A549 (cell line): ENCODE measurements around the gene SH3PXD2B. TPM values are rescaled to one million over a fixed set of nuclear protein-coding genes. Genes with fewer than 3 reads are reported as not detected.

Experiments used
- ATAC-seq, 2 experiments: fragments of 200-7000 bp in 1 of 2; fragments of >200 bp in 1 of 2; cut with Nextera tagmentation in 1 of 2; cut with Tn5 transposase in 1 of 2; 3 replicates each; pipeline versions ENCODE4 v1.8.0 to v1.9.1; 2018 to 2020; ENCODE audit warnings: mild to moderate bottlenecking in 1 of 2, moderate library complexity in 1 of 2
- CTCF ChIA-PET: fragments of 300-600 bp; sonication (Branson Sonifier 250); formaldehyde crosslinking; extraction: SDS; loops from one replicate; lab custom pipeline; 2021; ENCODE audit warnings: antibody characterized with exemption, inconsistent platforms; lab: Yijun Ruan, JAX
- POLR2A ChIA-PET: fragments of 350-600 bp; formaldehyde crosslinking; extraction: SDS; loops from one replicate; lab custom pipeline; 2021; ENCODE audit warnings: antibody characterized with exemption, inconsistent platforms; lab: Yijun Ruan, JAX
- DNase-seq, 2 experiments: peaks; one replicate each; pipeline versions ENCODE4 v3.0.0 to v3.0.0-alpha.2; 2011 to 2016; ENCODE audit warnings: low read depth in 1 of 2, low spot score in 1 of 2
- FAIRE-seq: peaks from 2 replicates; lab custom pipeline; 2011; peaks lifted over from hg19 to GRCh38; lab: Jason Lieb, UNC
- H3K27ac ChIP-seq, 2 experiments: fragments of >200 bp; sonication (Bioruptor Twin); formaldehyde crosslinking; 3 replicates each; pipeline ENCODE4 v1.5.1; 2016 to 2017
- H3K4me1 ChIP-seq: fragments of >200 bp; sonication (Bioruptor Twin); formaldehyde crosslinking; 3 replicates; pipeline ENCODE4 v1.6.1; 2016
- H3K4me2 ChIP-seq: fragments of >200 bp; sonication (Bioruptor Twin); formaldehyde crosslinking; 3 replicates; pipeline ENCODE4 v1.6.1; 2016
- H3K4me3 ChIP-seq: fragments of >200 bp; sonication (Bioruptor Twin); formaldehyde crosslinking; 3 replicates; pipeline ENCODE4 v1.5.1; 2016
- H3K9me3 ChIP-seq: fragments of >200 bp; sonication (Bioruptor Twin); formaldehyde crosslinking; 3 replicates; pipeline ENCODE4 v1.6.1; 2016
- BHLHE40 ChIP-seq: IDR thresholded peaks from 2 replicates; pipeline ENCODE4 v1.6.1; 2012; ENCODE audit warnings: low read depth, low read length, inconsistent platforms
- CEBPB ChIP-seq, 2 experiments: fragments of >200 bp in 1 of 2; sonication (Bioruptor Twin) in 1 of 2; formaldehyde crosslinking in 1 of 2; IDR thresholded peaks; 2 replicates each; pipeline ENCODE4 v1.6.1; 2012 to 2016
- EP300 ChIP-seq, 2 experiments: fragments of >200 bp; sonication (Bioruptor Twin); formaldehyde crosslinking; IDR thresholded peaks; 2 replicates in 1 of 2; 3 replicates in 1 of 2; pipeline ENCODE4 v1.6.1; 2016 to 2017
- FOXS1 ChIP-seq: fragments of 250-450 bp; sonication (Bioruptor Pico); IDR thresholded peaks from 2 replicates; pipeline ENCODE4 v1.5.0; 2020; ENCODE audit warnings: mild to moderate bottlenecking, moderate library complexity
- GATA3 ChIP-seq: IDR thresholded peaks from 2 replicates; pipeline ENCODE4 v1.6.1; 2012; ENCODE audit warnings: borderline replicate concordance
- HEYL ChIP-seq: fragments of 250-450 bp; sonication (Bioruptor Pico); IDR thresholded peaks from 2 replicates; pipeline ENCODE4 v1.8.0; 2021; ENCODE audit warnings: mild to moderate bottlenecking, moderate library complexity
- MAFK ChIP-seq: fragments of 450-650 bp; IDR thresholded peaks from 2 replicates; pipeline ENCODE4 v1.6.1; 2014; ENCODE audit not compliant: partially characterized antibody
- NFE2L2 ChIP-seq: fragments of 150-350 bp; conservative IDR thresholded peaks from 2 replicates; pipeline ENCODE4 v1.6.1; 2014; ENCODE audit warnings: low read length
- PBX3 ChIP-seq: IDR thresholded peaks from 2 replicates; pipeline ENCODE4 v1.6.1; 2012
- SMC3 ChIP-seq: fragments of >200 bp; sonication (Bioruptor Twin); formaldehyde crosslinking; IDR thresholded peaks from 3 replicates; pipeline ENCODE4 v1.6.1; 2018; ENCODE audit warnings: inconsistent platforms
- USF2 ChIP-seq: fragments of 450-650 bp; IDR thresholded peaks from 2 replicates; pipeline ENCODE4 v1.6.1; 2014; ENCODE audit warnings: antibody characterized with exemption
- ZFP36 ChIP-seq: fragments of 450-650 bp; IDR thresholded peaks from 2 replicates; pipeline ENCODE4 v1.6.1; 2014; ENCODE audit warnings: borderline replicate concordance; ENCODE audit not compliant: partially characterized antibody
- ZNF302 ChIP-seq: fragments of 250-450 bp; sonication (Bioruptor Pico); IDR thresholded peaks from 2 replicates; pipeline ENCODE4 v1.9.0; 2021; ENCODE audit warnings: inconsistent platforms, mild to moderate bottlenecking, moderate library complexity
- WGBS: methylation state at CpG from one replicate; pipeline ENCODE4 v1.1.6; 2017; ENCODE audit errors: missing lambda C conversion rate; 5-methylcytosine and 5-hydroxymethylcytosine counted together
- polyA plus RNA-seq, 4 experiments: library from polyadenylated mRNA; depleted of rRNA in 3 of 4; stranded (reverse); fragments of >200 nt; fragmentation: RNase III in 1 of 4; extraction: RNeasy Plus Mini Kit Qiagen cat#74134 plus additional on column Dnase treatment in 1 of 4; gene quantifications; 2 replicates in 3 of 4; 3 replicates in 1 of 4; pipeline ENCODE4 v1.2.3, GENCODE V29; 2011 to 2017

SH3PXD2B gene
- polyA plus RNA-seq, 2 of the 4 experiments (the other 2 are of a cell fraction): 15.1 to 15.5 TPM

DNA sequence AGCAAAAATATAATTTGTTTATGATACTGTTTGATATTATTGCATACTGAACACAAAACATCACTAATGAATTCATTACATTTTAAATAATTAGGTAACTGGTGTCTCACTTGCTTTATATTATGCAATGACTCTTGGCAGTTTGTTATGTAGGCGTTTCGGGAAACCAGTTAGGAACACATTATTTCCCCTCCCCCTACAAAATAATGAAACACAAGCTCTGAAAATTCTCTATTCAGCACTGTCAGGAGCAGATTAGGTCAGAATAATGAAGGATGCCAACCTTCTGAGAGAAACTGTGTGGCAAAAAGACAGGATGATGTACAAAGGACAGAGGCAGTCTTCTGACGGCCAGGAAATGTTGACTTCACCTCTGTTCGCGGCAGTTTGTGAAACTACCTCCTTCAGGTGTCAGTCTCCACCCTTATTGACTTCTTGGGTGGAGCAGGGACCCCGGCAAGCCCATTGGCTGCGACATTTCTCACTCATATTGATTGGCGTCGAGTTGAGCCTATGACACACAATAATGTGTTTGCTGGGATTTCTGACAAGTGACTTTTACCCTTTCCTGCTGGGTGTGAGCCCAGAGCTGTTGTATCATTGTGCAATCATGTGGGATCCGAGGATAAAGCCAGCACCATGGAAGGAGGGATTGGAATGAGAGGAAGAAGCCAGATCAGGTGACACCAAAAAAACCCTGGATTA, 33.9 kb downstream of the SH3PXD2B start:
- H3K4me3 ChIP-seq: no peak overlapping the region
- TF ChIP-seq PBX3 (peak; percentile 95), MAFK (no peak), CEBPB (IDR thresholded peaks at IDR 0.05) (peak; percentile 81 to 86; a peak in 3 of 4 replicates)
- TF ChIP-seq, all 56 proteins: peak for 2
- no peaks in the 10 kb centered on the region for H3K9me3 ChIP-seq
- 38% methylated on average over 10 of the region's 10 CpGs for WGBS
- H3K4me1 ChIP-seq: peaks cover 40% of the 10 kb centered on the region
- peak overlapping the region in 1 of 2 experiments; percentile 1; a peak in 1 of 6 replicates for H3K27ac ChIP-seq
- DNase-seq: peak; percentile 60 to 90
- POLR2A ChIA-PET: no interaction called here
- FAIRE-seq: no peak
- peak overlapping the region; percentile 37 for H3K4me2 ChIP-seq
- peak; percentile 54 to 84; a peak in 5 of 6 replicates for ATAC-seq
- CTCF ChIA-PET: interaction anchor here (1.3 to 1.7 kb wide), 2 partner anchors 12 to 32 kb away, joined by 3 to 4 read pairs; no protein-coding TSS in a partner anchor

DNA sequence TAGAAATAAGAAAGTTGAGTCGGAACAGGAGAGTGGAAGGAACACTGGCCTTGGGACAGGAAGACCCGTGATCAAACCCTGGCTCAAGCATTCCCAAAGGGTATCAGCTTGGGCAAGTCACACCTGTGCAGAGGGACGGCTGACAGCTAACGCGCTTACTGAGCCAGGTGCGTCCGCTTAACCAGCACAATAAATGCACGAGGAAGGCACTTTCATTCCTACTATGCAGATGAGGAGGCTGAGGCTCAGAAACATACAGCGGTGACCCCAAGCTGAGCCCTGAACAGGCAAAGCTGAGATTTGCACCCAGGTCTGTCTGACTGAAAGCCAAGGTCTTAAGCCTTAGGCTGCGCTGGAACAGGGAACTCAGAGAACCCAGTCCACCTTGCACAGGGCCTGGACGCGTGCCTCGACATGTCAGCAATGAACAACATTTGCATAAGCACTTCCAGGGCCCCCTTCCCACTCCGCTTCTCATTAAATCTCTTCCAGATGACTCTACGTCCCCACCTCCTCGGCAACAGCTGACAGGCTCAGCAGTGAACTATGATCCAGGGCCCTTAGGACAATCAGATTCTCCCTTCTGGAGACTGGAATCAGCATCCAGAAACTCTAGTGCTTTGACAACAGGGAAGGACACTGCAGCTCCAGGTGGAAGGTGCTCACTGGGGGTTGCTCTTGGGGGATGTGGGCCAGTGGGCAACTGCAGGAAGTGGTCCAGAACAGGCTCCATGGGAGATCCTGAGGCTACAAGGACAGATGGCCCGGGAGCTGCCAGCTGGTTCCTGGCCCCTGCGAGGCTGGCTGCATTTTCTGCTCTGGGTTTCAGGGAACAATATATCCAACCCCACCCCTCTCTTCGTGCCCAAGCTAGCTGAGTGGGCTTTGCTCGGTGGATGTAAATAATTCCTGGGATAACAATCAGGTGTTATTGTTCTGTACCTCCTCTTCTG, 35.2 kb downstream of the SH3PXD2B start:
- TF ChIP-seq CEBPB (IDR thresholded peaks at IDR 0.05): no peak
- TF ChIP-seq BHLHE40: no peak
- no peak for TF ChIP-seq ZNF302 (CRISPR knock-in tag)
- H3K4me1 ChIP-seq: peaks cover 53% of the 10 kb centered on the region
- FAIRE-seq (no peak), DNase-seq (no peak), ATAC-seq (no peak)
- H3K4me3 ChIP-seq: no peak overlapping the region
- POLR2A ChIA-PET: no interaction called here
- no peaks in the 10 kb centered on the region for H3K9me3 ChIP-seq
- H3K27ac ChIP-seq: peak overlapping the region; percentile 12 to 67; a peak in 3 of 6 replicates
- CTCF ChIA-PET: interaction anchor here (1.3 to 1.5 kb wide), 2 partner anchors 33 to 49 kb away, joined by 4 read pairs; no protein-coding TSS in a partner anchor
- peak overlapping the region; percentile 32; the same call in 2 of the 3 replicates for H3K4me2 ChIP-seq
- 94% methylated on average over 18 of the region's 20 CpGs for WGBS

GRCh38 chr5:172417983-172418630, 36.2 kb downstream of the SH3PXD2B start:
- peak; percentile 27 to 37; a peak in 5 of 6 replicates for ATAC-seq
- TF ChIP-seq ZFP36 (peak; percentile 77), CEBPB (IDR thresholded peaks at IDR 0.05) (peak in 1 of 2 experiments; percentile 33; a peak in 1 of 4 replicates), EP300 (IDR thresholded peaks at IDR 0.05) (no peak)
- 74% methylated on average over 10 of the region's 10 CpGs for WGBS
- Histone ChIP-seq H3K4me1 (peaks cover 63% of the 10 kb centered on the region), H3K27ac (peak overlapping the region; percentile 12 to 67; a peak in 3 of 6 replicates), H3K4me2 (peak overlapping the region; percentile 32), H3K9me3 (no peaks in the 10 kb centered on the region), H3K4me3 (no peak overlapping the region)
- CTCF ChIA-PET: interaction anchor here (1.2 kb wide), 1 partner anchor 26 kb away, joined by 3 read pairs; no protein-coding TSS in a partner anchor
- peak in 1 of 2 experiments; percentile 38 for DNase-seq
- POLR2A ChIA-PET: no interaction called here
- no peak for FAIRE-seq

- no peak for FAIRE-seq
- 87% methylated on average over 4 of the region's 4 CpGs for WGBS
- Histone ChIP-seq H3K4me1 (peaks cover 68% of the 10 kb centered on the region), H3K9me3 (no peaks in the 10 kb centered on the region), H3K27ac (peak overlapping the region in 1 of 2 experiments; percentile 67; a peak in 2 of 6 replicates), H3K4me2 (no peak overlapping the region), H3K4me3 (no peak overlapping the region)
- ChIA-PET CTCF (interaction anchor here (0.7 to 1.2 kb wide), 2 partner anchors 20 to 27 kb away, joined by 3 read pairs; no protein-coding TSS in a partner anchor), POLR2A (no interaction called here)
- no peak for ATAC-seq
- TF ChIP-seq NFE2L2: no peak
- peak; percentile 50; the same call in 1 of the 2 replicates for TF ChIP-seq USF2
- no peak for TF ChIP-seq SMC3
- TF ChIP-seq FOXS1 (CRISPR knock-in tag): no peak
- no peak for TF ChIP-seq GATA3
- no peak for TF ChIP-seq HEYL
- DNase-seq: peak in 1 of 2 experiments; percentile 18
Measured at GRCh38 chr5:172417130-172417841, 37.0 kb downstream of the SH3PXD2B start.
